IMR-90 (cell line): ENCODE data around the gene KCNJ6. TPM values are rescaled to one million over a fixed set of nuclear protein-coding genes. Genes with fewer than 3 reads are reported as not detected.

Experiments
- ATAC-seq: fragments of 200-7000 bp; cut with Tn5 transposase; 2 replicates; pipeline ENCODE4 v1.9.1; 2020; ENCODE audit warnings: low read depth, mild to moderate bottlenecking, moderate library complexity
- BruUV-seq: library from RNA; stranded (reverse); fragments of 400-500 nt; replicated peaks from 2 replicates; lab custom pipeline; 2021; lab: Mats Ljungman, UMichigan
- CTCF ChIA-PET: fragments of 300-600 bp; formaldehyde crosslinking; extraction: SDS; loops from one replicate; lab custom pipeline; 2021; ENCODE audit warnings: antibody characterized with exemption; lab: Yijun Ruan, JAX
- POLR2A ChIA-PET: fragments of 300-600 bp; sonication (Branson Sonifier 250); formaldehyde crosslinking; loops from one replicate; lab custom pipeline; 2022; ENCODE audit warnings: antibody characterized with exemption; ENCODE audit not compliant: unreplicated experiment; lab: Charles Lee
- DNase-seq: peaks from one replicate; pipeline ENCODE4 v3.0.0; 2013
- H2AFZ ChIP-seq: replicated peaks from 2 replicates; pipeline ENCODE3; 2013; ENCODE audit warnings: low read length, mild to moderate bottlenecking; ENCODE audit not compliant: poor library complexity
- H2AK5ac ChIP-seq: 2 replicates; pipeline ENCODE4 v1.6.1; 2013; ENCODE audit warnings: low read depth, low read length, inconsistent platforms
- H2AK9ac ChIP-seq: replicated peaks from 2 replicates; pipeline ENCODE3; 2013; ENCODE audit warnings: mild to moderate bottlenecking, low read depth, low read length, moderate library complexity; ENCODE audit not compliant: poor library complexity
- H2BK120ac ChIP-seq: 2 replicates; pipeline ENCODE4 v1.6.1; 2013; ENCODE audit warnings: low read depth, low read length, inconsistent platforms
- H2BK15ac ChIP-seq: 3 replicates; pipeline ENCODE4 v1.6.1; 2013; ENCODE audit warnings: low read depth, low read length, inconsistent platforms
- H2BK20ac ChIP-seq: 2 replicates; pipeline ENCODE4 v1.6.1; 2013; ENCODE audit warnings: low read depth, mild to moderate bottlenecking, inconsistent platforms, low read length, moderate library complexity
- H2BK5ac ChIP-seq: 2 replicates; pipeline ENCODE4 v1.6.1; 2013; ENCODE audit warnings: mild to moderate bottlenecking, low read depth, low read length, inconsistent platforms; ENCODE audit not compliant: poor library complexity, severe bottlenecking
- H3K14ac ChIP-seq: replicated peaks from 2 replicates; pipeline ENCODE4 v1.6.1; 2013; ENCODE audit warnings: low read depth, low read length, inconsistent platforms
- H3K18ac ChIP-seq: 2 replicates; pipeline ENCODE4 v1.6.1; 2013; ENCODE audit warnings: low read depth, low read length, control low read depth
- H3K23ac ChIP-seq: 2 replicates; pipeline ENCODE4 v1.6.1; 2013; ENCODE audit warnings: low read depth, low read length, inconsistent platforms
- H3K27ac ChIP-seq: 2 replicates; pipeline ENCODE4 v1.5.1; 2013; ENCODE audit warnings: mild to moderate bottlenecking, control low read depth, low read length; ENCODE audit not compliant: insufficient read depth
- H3K27me3 ChIP-seq: 2 replicates; pipeline ENCODE4 v1.6.1; 2013; ENCODE audit warnings: low read length; ENCODE audit not compliant: control insufficient read depth, insufficient read depth
- H3K36me3 ChIP-seq: 2 replicates; pipeline ENCODE4 v1.6.1; 2013; ENCODE audit warnings: low read length, mixed read lengths; ENCODE audit not compliant: control insufficient read depth, insufficient read depth
- H3K4ac ChIP-seq: 2 replicates; pipeline ENCODE4 v1.6.1; 2013; ENCODE audit warnings: low read depth, low read length, inconsistent platforms
- H3K4me1 ChIP-seq: 2 replicates; pipeline ENCODE4 v1.6.1; 2013; ENCODE audit warnings: low read length, mixed read lengths; ENCODE audit not compliant: control insufficient read depth, insufficient read depth
- H3K4me2 ChIP-seq: 2 replicates; pipeline ENCODE4 v1.6.1; 2013; ENCODE audit warnings: low read depth, mild to moderate bottlenecking, control low read depth, low read length, moderate library complexity
- H3K4me3 ChIP-seq: 2 replicates; pipeline ENCODE4 v1.5.1; 2013; ENCODE audit warnings: low read depth, mild to moderate bottlenecking, control low read depth, low read length, moderate library complexity; ENCODE audit not compliant: insufficient read depth
- H3K56ac ChIP-seq: 2 replicates; pipeline ENCODE4 v1.6.1; 2013; ENCODE audit warnings: low read length, inconsistent platforms; ENCODE audit not compliant: insufficient read depth; ENCODE audit errors: extremely low read depth
- H3K79me1 ChIP-seq, 2 experiments: 2 replicates each; pipeline ENCODE4 v1.6.1; 2013; ENCODE audit warnings: low read length in 2 of 2, inconsistent platforms in 1 of 2, low read depth in 1 of 2
- H3K9ac ChIP-seq: 2 replicates; pipeline ENCODE4 v1.6.1; 2013; ENCODE audit warnings: low read depth, low read length, control low read depth
- H3K9me1 ChIP-seq: 2 replicates; pipeline ENCODE4 v1.6.1; 2013; ENCODE audit warnings: low read length, inconsistent platforms; ENCODE audit not compliant: insufficient read depth
- H3K9me3 ChIP-seq: 2 replicates; pipeline ENCODE4 v1.6.1; 2013; ENCODE audit warnings: low read length; ENCODE audit not compliant: control insufficient read depth, insufficient read depth
- H4K20me1 ChIP-seq: 2 replicates; pipeline ENCODE4 v1.6.1; 2013; ENCODE audit warnings: low read length, inconsistent platforms; ENCODE audit not compliant: insufficient read depth
- H4K5ac ChIP-seq: 2 replicates; pipeline ENCODE4 v1.6.1; 2013; ENCODE audit warnings: mild to moderate bottlenecking, low read depth, low read length, control low read depth
- H4K8ac ChIP-seq, 2 experiments: 2 replicates each; pipeline ENCODE4 v1.6.1; 2013; ENCODE audit warnings: low read depth in 2 of 2, low read length in 2 of 2, control low read depth in 1 of 2, inconsistent platforms in 1 of 2
- H4K91ac ChIP-seq: 2 replicates; pipeline ENCODE4 v1.6.1; 2013; ENCODE audit warnings: low read depth, low read length, inconsistent platforms; ENCODE audit not compliant: insufficient read depth
- CHD1 ChIP-seq: IDR thresholded peaks from 2 replicates; pipeline ENCODE4 v1.6.1; 2012; ENCODE audit warnings: low read depth, low read length, improper control_type of control experiment
- ELK1 ChIP-seq: fragments of 150-350 bp; IDR thresholded peaks from 2 replicates; pipeline ENCODE4 v1.6.1; 2016; ENCODE audit warnings: low read depth, mild to moderate bottlenecking, low read length, moderate library complexity, borderline replicate concordance
- FOS ChIP-seq: fragments of 150-350 bp; IDR thresholded peaks from 2 replicates; pipeline ENCODE4 v1.6.1; 2016; ENCODE audit warnings: low read depth, low read length
- MAFK ChIP-seq: IDR thresholded peaks from 2 replicates; pipeline ENCODE4 v1.6.1; 2012; ENCODE audit warnings: low read depth, low read length, improper control_type of control experiment
- MAZ ChIP-seq: IDR thresholded peaks from 2 replicates; pipeline ENCODE4 v1.6.1; 2012; ENCODE audit warnings: low read depth, mild to moderate bottlenecking, low read length, improper control_type of control experiment, moderate library complexity, borderline replicate concordance
- WGBS, 2 experiments: methylation state at CpG; one replicate each; pipeline versions ENCODE4 v1.1.5 to v1.1.7; 2013; ENCODE audit warnings: missing lambda C conversion rate in 2 of 2; ENCODE audit not compliant: insufficient read length in 1 of 2; ENCODE audit errors: extremely low coverage in 2 of 2; 5-methylcytosine and 5-hydroxymethylcytosine counted together
- dilution Hi-C: fragments of 300-500 bp; cut with HindIII; formaldehyde crosslinking; loops from one replicate; pipeline ENCODE4 v1.14.3; 2018; ENCODE audit warnings: low sequenced_read_pairs; ENCODE audit not compliant: unreplicated experiment
- in situ Hi-C: fragments of 300-500 bp; cut with MboI; formaldehyde crosslinking; loops from 3 replicates; pipeline ENCODE4 v1.14.3; 2019; ENCODE audit warnings: low sequenced_read_pairs, inconsistent platforms, mixed read lengths
- intact Hi-C: fragments of 100-400 bp; cut with micrococcal nuclease; formaldehyde crosslinking; loops from 2 replicates; pipeline ENCODE4 v1.10.0; 2022
- polyA plus RNA-seq, 3 experiments: library from polyadenylated mRNA; depleted of rRNA; stranded (reverse); fragments of >200 nt; gene quantifications; 2 replicates each; pipeline ENCODE4 v1.2.3, GENCODE V29; 2012; ENCODE audit warnings: low replicate concordance in 1 of 3
- total RNA-seq: library from RNA; depleted of rRNA; stranded (reverse); fragments of >200 nt; gene quantifications from 2 replicates; pipeline ENCODE4 v1.2.3, GENCODE V29; 2012

KCNJ6 gene
- total and polyA plus RNA-seq, 2 of the 4 experiments (the other 2 are of a cell fraction), result under 0.01 to 0.02 TPM

- 83% methylated on average over 1 of the region's 6 CpGs; no CpG with 5 or more reads in 1 of the 2 experiments for WGBS, 2 experiments
- POLR2A ChIA-PET, result no interaction called here
- TF ChIP-seq MAFK, result no peak
- no peak for TF ChIP-seq FOS
- no peak for TF ChIP-seq ELK1
- no peak for TF ChIP-seq CHD1
- TF ChIP-seq MAZ, result no peak
- no peak overlapping the region for H3K4ac ChIP-seq
- no peaks in the 10 kb centered on the region for H3K4me1 ChIP-seq
- CTCF ChIA-PET, result no interaction called here
- no peak overlapping the region for H4K5ac ChIP-seq
- no peak for ATAC-seq
- no peaks in the 10 kb centered on the region for H3K9me3 ChIP-seq
- H3K4me3 ChIP-seq, result no peak overlapping the region
- H3K27me3 ChIP-seq, result peaks cover 12% of the 10 kb centered on the region
- no peaks in the 10 kb centered on the region for H3K79me1 ChIP-seq
- H3K27ac ChIP-seq, result no peak overlapping the region
- H3K23ac ChIP-seq, result no peak overlapping the region
- no peak overlapping the region for H2AK5ac ChIP-seq
- dilution Hi-C loops (no loop called here), in situ Hi-C loops (no loop called here), intact Hi-C loops (no loop called here)
- no peak overlapping the region for H2BK120ac ChIP-seq
- H3K36me3 ChIP-seq, result no peaks in the 10 kb centered on the region
- H2BK20ac ChIP-seq, result no peak overlapping the region
- no peak overlapping the region for H3K9ac ChIP-seq
- H4K91ac ChIP-seq, result no peak overlapping the region
- H3K14ac ChIP-seq, result no peak overlapping the region
- no peak overlapping the region for H2AFZ ChIP-seq
- H2BK15ac ChIP-seq, result no peak overlapping the region
- DNase-seq, result no peak
- no peak overlapping the region for H2AK9ac ChIP-seq
- no peak overlapping the region for H4K8ac ChIP-seq
- H3K9me1 ChIP-seq, result no peaks in the 10 kb centered on the region
- no peaks in the 10 kb centered on the region for H4K20me1 ChIP-seq
- no TSS peak for BruUV-seq
- no peak overlapping the region for H2BK5ac ChIP-seq
- H3K4me2 ChIP-seq, result no peak overlapping the region
- no peak overlapping the region for H3K56ac ChIP-seq
- no peak overlapping the region for H3K18ac ChIP-seq
These were observed 192.1 kb downstream of the KCNJ6 start for GRCh38 chr21:37724201-37724600.
